IMR-90 (cell line): Measurements from ENCODE around the gene OR56A4. TPM values are rescaled to one million over a fixed set of nuclear protein-coding genes. Genes with fewer than 3 reads are reported as not detected.

Source experiments
- ATAC-seq: fragments of 200-7000 bp; cut with Tn5 transposase; 2 replicates; pipeline ENCODE4 v1.9.1; 2020; ENCODE audit warnings: low read depth, mild to moderate bottlenecking, moderate library complexity
- BruUV-seq: library from RNA; stranded (reverse); fragments of 400-500 nt; replicated peaks from 2 replicates; lab custom pipeline; 2021; lab: Mats Ljungman, UMichigan
- CTCF ChIA-PET: fragments of 300-600 bp; formaldehyde crosslinking; extraction: SDS; loops from one replicate; lab custom pipeline; 2021; ENCODE audit warnings: antibody characterized with exemption; lab: Yijun Ruan, JAX
- POLR2A ChIA-PET: fragments of 300-600 bp; sonication (Branson Sonifier 250); formaldehyde crosslinking; loops from one replicate; lab custom pipeline; 2022; ENCODE audit warnings: antibody characterized with exemption; ENCODE audit not compliant: unreplicated experiment; lab: Charles Lee
- DNase-seq: peaks from one replicate; pipeline ENCODE4 v3.0.0; 2013
- H2AFZ ChIP-seq: replicated peaks from 2 replicates; pipeline ENCODE3; 2013; ENCODE audit warnings: low read length, mild to moderate bottlenecking; ENCODE audit not compliant: poor library complexity
- H2AK5ac ChIP-seq: 2 replicates; pipeline ENCODE4 v1.6.1; 2013; ENCODE audit warnings: low read depth, low read length, inconsistent platforms
- H2AK9ac ChIP-seq: replicated peaks from 2 replicates; pipeline ENCODE3; 2013; ENCODE audit warnings: mild to moderate bottlenecking, low read depth, low read length, moderate library complexity; ENCODE audit not compliant: poor library complexity
- H2BK120ac ChIP-seq: 2 replicates; pipeline ENCODE4 v1.6.1; 2013; ENCODE audit warnings: low read depth, low read length, inconsistent platforms
- H2BK15ac ChIP-seq: 3 replicates; pipeline ENCODE4 v1.6.1; 2013; ENCODE audit warnings: low read depth, low read length, inconsistent platforms
- H2BK20ac ChIP-seq: 2 replicates; pipeline ENCODE4 v1.6.1; 2013; ENCODE audit warnings: low read depth, mild to moderate bottlenecking, inconsistent platforms, low read length, moderate library complexity
- H2BK5ac ChIP-seq: 2 replicates; pipeline ENCODE4 v1.6.1; 2013; ENCODE audit warnings: mild to moderate bottlenecking, low read depth, low read length, inconsistent platforms; ENCODE audit not compliant: poor library complexity, severe bottlenecking
- H3K14ac ChIP-seq: replicated peaks from 2 replicates; pipeline ENCODE4 v1.6.1; 2013; ENCODE audit warnings: low read depth, low read length, inconsistent platforms
- H3K18ac ChIP-seq: 2 replicates; pipeline ENCODE4 v1.6.1; 2013; ENCODE audit warnings: low read depth, low read length, control low read depth
- H3K23ac ChIP-seq: 2 replicates; pipeline ENCODE4 v1.6.1; 2013; ENCODE audit warnings: low read depth, low read length, inconsistent platforms
- H3K27ac ChIP-seq: 2 replicates; pipeline ENCODE4 v1.5.1; 2013; ENCODE audit warnings: mild to moderate bottlenecking, control low read depth, low read length; ENCODE audit not compliant: insufficient read depth
- H3K27me3 ChIP-seq: 2 replicates; pipeline ENCODE4 v1.6.1; 2013; ENCODE audit warnings: low read length; ENCODE audit not compliant: control insufficient read depth, insufficient read depth
- H3K36me3 ChIP-seq: 2 replicates; pipeline ENCODE4 v1.6.1; 2013; ENCODE audit warnings: low read length, mixed read lengths; ENCODE audit not compliant: control insufficient read depth, insufficient read depth
- H3K4ac ChIP-seq: 2 replicates; pipeline ENCODE4 v1.6.1; 2013; ENCODE audit warnings: low read depth, low read length, inconsistent platforms
- H3K4me1 ChIP-seq: 2 replicates; pipeline ENCODE4 v1.6.1; 2013; ENCODE audit warnings: low read length, mixed read lengths; ENCODE audit not compliant: control insufficient read depth, insufficient read depth
- H3K4me2 ChIP-seq: 2 replicates; pipeline ENCODE4 v1.6.1; 2013; ENCODE audit warnings: low read depth, mild to moderate bottlenecking, control low read depth, low read length, moderate library complexity
- H3K4me3 ChIP-seq: 2 replicates; pipeline ENCODE4 v1.5.1; 2013; ENCODE audit warnings: low read depth, mild to moderate bottlenecking, control low read depth, low read length, moderate library complexity; ENCODE audit not compliant: insufficient read depth
- H3K56ac ChIP-seq: 2 replicates; pipeline ENCODE4 v1.6.1; 2013; ENCODE audit warnings: low read length, inconsistent platforms; ENCODE audit not compliant: insufficient read depth; ENCODE audit errors: extremely low read depth
- H3K79me1 ChIP-seq, 2 experiments: 2 replicates each; pipeline ENCODE4 v1.6.1; 2013; ENCODE audit warnings: low read length in 2 of 2, inconsistent platforms in 1 of 2, low read depth in 1 of 2
- H3K9ac ChIP-seq: 2 replicates; pipeline ENCODE4 v1.6.1; 2013; ENCODE audit warnings: low read depth, low read length, control low read depth
- H3K9me1 ChIP-seq: 2 replicates; pipeline ENCODE4 v1.6.1; 2013; ENCODE audit warnings: low read length, inconsistent platforms; ENCODE audit not compliant: insufficient read depth
- H3K9me3 ChIP-seq: 2 replicates; pipeline ENCODE4 v1.6.1; 2013; ENCODE audit warnings: low read length; ENCODE audit not compliant: control insufficient read depth, insufficient read depth
- H4K20me1 ChIP-seq: 2 replicates; pipeline ENCODE4 v1.6.1; 2013; ENCODE audit warnings: low read length, inconsistent platforms; ENCODE audit not compliant: insufficient read depth
- H4K5ac ChIP-seq: 2 replicates; pipeline ENCODE4 v1.6.1; 2013; ENCODE audit warnings: mild to moderate bottlenecking, low read depth, low read length, control low read depth
- H4K8ac ChIP-seq, 2 experiments: 2 replicates each; pipeline ENCODE4 v1.6.1; 2013; ENCODE audit warnings: low read depth in 2 of 2, low read length in 2 of 2, control low read depth in 1 of 2, inconsistent platforms in 1 of 2
- H4K91ac ChIP-seq: 2 replicates; pipeline ENCODE4 v1.6.1; 2013; ENCODE audit warnings: low read depth, low read length, inconsistent platforms; ENCODE audit not compliant: insufficient read depth
- BHLHE40 ChIP-seq: fragments of 150-350 bp; IDR thresholded peaks from 2 replicates; pipeline ENCODE4 v1.6.1; 2016; ENCODE audit warnings: mild to moderate bottlenecking, low read depth, low read length
- CEBPB ChIP-seq: IDR thresholded peaks from 2 replicates; pipeline ENCODE4 v1.6.1; 2012; ENCODE audit warnings: low read depth, low read length, improper control_type of control experiment
- CHD1 ChIP-seq: IDR thresholded peaks from 2 replicates; pipeline ENCODE4 v1.6.1; 2012; ENCODE audit warnings: low read depth, low read length, improper control_type of control experiment
- FOS ChIP-seq: fragments of 150-350 bp; IDR thresholded peaks from 2 replicates; pipeline ENCODE4 v1.6.1; 2016; ENCODE audit warnings: low read depth, low read length
- MAFK ChIP-seq: IDR thresholded peaks from 2 replicates; pipeline ENCODE4 v1.6.1; 2012; ENCODE audit warnings: low read depth, low read length, improper control_type of control experiment
- MAZ ChIP-seq: IDR thresholded peaks from 2 replicates; pipeline ENCODE4 v1.6.1; 2012; ENCODE audit warnings: low read depth, mild to moderate bottlenecking, low read length, improper control_type of control experiment, moderate library complexity, borderline replicate concordance
- MXI1 ChIP-seq: IDR thresholded peaks from 2 replicates; pipeline ENCODE4 v1.6.1; 2012; ENCODE audit warnings: low read depth, mild to moderate bottlenecking, low read length, moderate library complexity, borderline replicate concordance
- NFE2L2 ChIP-seq: fragments of 150-350 bp; IDR thresholded peaks from 2 replicates; pipeline ENCODE4 v1.6.1; 2016; ENCODE audit warnings: low read depth, mild to moderate bottlenecking, low read length
- POLR2A ChIP-seq: IDR thresholded peaks from 2 replicates; pipeline ENCODE4 v1.6.1; 2012; ENCODE audit warnings: mild to moderate bottlenecking, low read depth, low read length
- RAD21 ChIP-seq: IDR thresholded peaks from 2 replicates; pipeline ENCODE4 v1.6.1; 2012; ENCODE audit warnings: low read length, improper control_type of control experiment
- RCOR1 ChIP-seq: IDR thresholded peaks from 2 replicates; pipeline ENCODE4 v1.6.1; 2012; ENCODE audit warnings: mild to moderate bottlenecking, low read length, improper control_type of control experiment; ENCODE audit not compliant: insufficient replicate concordance
- RFX5 ChIP-seq: IDR thresholded peaks from 2 replicates; pipeline ENCODE4 v1.8.0; 2012; ENCODE audit warnings: low read depth, mild to moderate bottlenecking, low read length, moderate library complexity
- SMC3 ChIP-seq: fragments of 150-350 bp; IDR thresholded peaks from 2 replicates; pipeline ENCODE4 v1.6.1; 2016; ENCODE audit warnings: low read depth, mild to moderate bottlenecking, antibody characterized with exemption, low read length, moderate library complexity
- WGBS, 2 experiments: methylation state at CpG; one replicate each; pipeline versions ENCODE4 v1.1.5 to v1.1.7; 2013; ENCODE audit warnings: missing lambda C conversion rate in 2 of 2; ENCODE audit not compliant: insufficient read length in 1 of 2; ENCODE audit errors: extremely low coverage in 2 of 2; 5-methylcytosine and 5-hydroxymethylcytosine counted together
- dilution Hi-C: fragments of 300-500 bp; cut with HindIII; formaldehyde crosslinking; loops from one replicate; pipeline ENCODE4 v1.14.3; 2018; ENCODE audit warnings: low sequenced_read_pairs; ENCODE audit not compliant: unreplicated experiment
- in situ Hi-C: fragments of 300-500 bp; cut with MboI; formaldehyde crosslinking; loops from 3 replicates; pipeline ENCODE4 v1.14.3; 2019; ENCODE audit warnings: low sequenced_read_pairs, inconsistent platforms, mixed read lengths
- intact Hi-C: fragments of 100-400 bp; cut with micrococcal nuclease; formaldehyde crosslinking; loops from 2 replicates; pipeline ENCODE4 v1.10.0; 2022
- polyA plus RNA-seq, 3 experiments: library from polyadenylated mRNA; depleted of rRNA; stranded (reverse); fragments of >200 nt; gene quantifications; 2 replicates each; pipeline ENCODE4 v1.2.3, GENCODE V29; 2012; ENCODE audit warnings: low replicate concordance in 1 of 3
- total RNA-seq: library from RNA; depleted of rRNA; stranded (reverse); fragments of >200 nt; gene quantifications from 2 replicates; pipeline ENCODE4 v1.2.3, GENCODE V29; 2012
- TF ChIP-seq, protein P1 (sequence below): conservative IDR thresholded peaks from 2 replicates; pipeline ENCODE4 v1.5.1; 2012; ENCODE audit warnings: mild to moderate bottlenecking, low read depth, low read length, improper control_type of control experiment
- TF ChIP-seq, protein P2 (sequence below): fragments of 150-350 bp; IDR thresholded peaks from 2 replicates; pipeline ENCODE4 v1.6.1; 2017; ENCODE audit warnings: mild to moderate bottlenecking, antibody characterized with exemption, low read length, low read depth
- TF ChIP-seq, protein P3 (sequence below): fragments of 150-350 bp; IDR thresholded peaks from 2 replicates; pipeline ENCODE4 v1.6.1; 2016; ENCODE audit warnings: low read depth, mild to moderate bottlenecking, low read length, moderate library complexity, borderline replicate concordance

Gene OR56A4
- total and polyA plus RNA-seq, 2 of the 4 experiments (the other 2 are of a cell fraction): not detected

DNA sequence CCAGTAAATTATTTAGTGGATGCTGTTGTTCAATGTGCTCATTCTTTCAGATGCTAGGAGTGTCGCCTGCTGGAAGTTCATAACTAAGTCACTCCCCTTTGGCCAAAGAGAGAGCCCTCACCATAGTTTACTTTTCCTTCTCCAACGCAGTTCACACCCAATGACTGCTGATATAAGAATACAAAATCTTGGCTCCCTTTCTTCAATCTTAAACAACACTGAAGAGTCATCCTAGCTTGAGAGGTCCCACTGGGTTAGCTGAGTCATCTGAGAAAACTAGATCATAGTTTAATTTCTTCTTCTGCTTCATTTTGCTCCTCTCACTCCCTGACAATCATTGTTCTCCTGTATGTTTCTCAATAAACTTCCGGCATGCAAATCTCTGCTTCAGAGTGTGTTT is 14.6 kb downstream of the OR56A4 start:
- no peak for ATAC-seq
- no peak overlapping the region for H2BK5ac ChIP-seq
- H2BK120ac ChIP-seq: no peak overlapping the region
- peaks cover 2% of the 10 kb centered on the region; the same call in 1 of the 2 replicates for H3K9me3 ChIP-seq
- no peak overlapping the region for H2BK20ac ChIP-seq
- H3K9ac ChIP-seq: no peak overlapping the region
- H4K5ac ChIP-seq: no peak overlapping the region
- H3K18ac ChIP-seq: no peak overlapping the region
- H2AFZ ChIP-seq: no peak overlapping the region
- ChIA-PET CTCF (no interaction called here), POLR2A (no interaction called here)
- no peak overlapping the region for H3K14ac ChIP-seq
- no peaks in the 10 kb centered on the region for H3K79me1 ChIP-seq
- H2BK15ac ChIP-seq: no peak overlapping the region
- no CpG with 5 or more reads among the region's 3 CpGs for WGBS, 2 experiments
- H2AK9ac ChIP-seq: no peak overlapping the region
- TF ChIP-seq MXI1 (no peak), RAD21 (no peak), BHLHE40 (no peak), NFE2L2 (no peak), RCOR1 (no peak), CHD1 (no peak), FOS (no peak), RFX5 (no peak), POLR2A (no peak), MAFK (no peak), MAZ (no peak), SMC3 (no peak), CEBPB (no peak)
- TF ChIP-seq, protein P1, sequence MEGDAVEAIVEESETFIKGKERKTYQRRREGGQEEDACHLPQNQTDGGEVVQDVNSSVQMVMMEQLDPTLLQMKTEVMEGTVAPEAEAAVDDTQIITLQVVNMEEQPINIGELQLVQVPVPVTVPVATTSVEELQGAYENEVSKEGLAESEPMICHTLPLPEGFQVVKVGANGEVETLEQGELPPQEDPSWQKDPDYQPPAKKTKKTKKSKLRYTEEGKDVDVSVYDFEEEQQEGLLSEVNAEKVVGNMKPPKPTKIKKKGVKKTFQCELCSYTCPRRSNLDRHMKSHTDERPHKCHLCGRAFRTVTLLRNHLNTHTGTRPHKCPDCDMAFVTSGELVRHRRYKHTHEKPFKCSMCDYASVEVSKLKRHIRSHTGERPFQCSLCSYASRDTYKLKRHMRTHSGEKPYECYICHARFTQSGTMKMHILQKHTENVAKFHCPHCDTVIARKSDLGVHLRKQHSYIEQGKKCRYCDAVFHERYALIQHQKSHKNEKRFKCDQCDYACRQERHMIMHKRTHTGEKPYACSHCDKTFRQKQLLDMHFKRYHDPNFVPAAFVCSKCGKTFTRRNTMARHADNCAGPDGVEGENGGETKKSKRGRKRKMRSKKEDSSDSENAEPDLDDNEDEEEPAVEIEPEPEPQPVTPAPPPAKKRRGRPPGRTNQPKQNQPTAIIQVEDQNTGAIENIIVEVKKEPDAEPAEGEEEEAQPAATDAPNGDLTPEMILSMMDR: no peak
- TF ChIP-seq, protein P2, sequence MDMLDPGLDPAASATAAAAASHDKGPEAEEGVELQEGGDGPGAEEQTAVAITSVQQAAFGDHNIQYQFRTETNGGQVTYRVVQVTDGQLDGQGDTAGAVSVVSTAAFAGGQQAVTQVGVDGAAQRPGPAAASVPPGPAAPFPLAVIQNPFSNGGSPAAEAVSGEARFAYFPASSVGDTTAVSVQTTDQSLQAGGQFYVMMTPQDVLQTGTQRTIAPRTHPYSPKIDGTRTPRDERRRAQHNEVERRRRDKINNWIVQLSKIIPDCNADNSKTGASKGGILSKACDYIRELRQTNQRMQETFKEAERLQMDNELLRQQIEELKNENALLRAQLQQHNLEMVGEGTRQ: no peak
- TF ChIP-seq, protein P3, sequence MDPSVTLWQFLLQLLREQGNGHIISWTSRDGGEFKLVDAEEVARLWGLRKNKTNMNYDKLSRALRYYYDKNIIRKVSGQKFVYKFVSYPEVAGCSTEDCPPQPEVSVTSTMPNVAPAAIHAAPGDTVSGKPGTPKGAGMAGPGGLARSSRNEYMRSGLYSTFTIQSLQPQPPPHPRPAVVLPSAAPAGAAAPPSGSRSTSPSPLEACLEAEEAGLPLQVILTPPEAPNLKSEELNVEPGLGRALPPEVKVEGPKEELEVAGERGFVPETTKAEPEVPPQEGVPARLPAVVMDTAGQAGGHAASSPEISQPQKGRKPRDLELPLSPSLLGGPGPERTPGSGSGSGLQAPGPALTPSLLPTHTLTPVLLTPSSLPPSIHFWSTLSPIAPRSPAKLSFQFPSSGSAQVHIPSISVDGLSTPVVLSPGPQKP: no peak
- no peak overlapping the region for H3K4ac ChIP-seq
- no peaks in the 10 kb centered on the region for H3K36me3 ChIP-seq
- no peak overlapping the region for H4K8ac ChIP-seq
- H4K20me1 ChIP-seq: no peaks in the 10 kb centered on the region
- H3K4me1 ChIP-seq: no peaks in the 10 kb centered on the region
- intact Hi-C loops (no loop called here), dilution Hi-C loops (no loop called here), in situ Hi-C loops (no loop called here)
- H2AK5ac ChIP-seq: no peak overlapping the region
- H3K56ac ChIP-seq: no peak overlapping the region
- H3K23ac ChIP-seq: no peak overlapping the region
- H3K4me2 ChIP-seq: no peak overlapping the region
- H3K27me3 ChIP-seq: no peaks in the 10 kb centered on the region
- no peak for DNase-seq
- H3K4me3 ChIP-seq: no peak overlapping the region
- H3K9me1 ChIP-seq: no peaks in the 10 kb centered on the region
- H3K27ac ChIP-seq: no peak overlapping the region
- BruUV-seq: no TSS peak
- no peak overlapping the region for H4K91ac ChIP-seq
